IMR-90 (cell line): ENCODE results near the gene FAM131C. TPM values are rescaled to one million over a fixed set of nuclear protein-coding genes. Genes with fewer than 3 reads are reported as not detected.

ENCODE experiments used
- ATAC-seq: fragments of 200-7000 bp; cut with Tn5 transposase; 2 replicates; pipeline ENCODE4 v1.9.1; 2020; ENCODE audit warnings: low read depth, mild to moderate bottlenecking, moderate library complexity
- BruUV-seq: library from RNA; stranded (reverse); fragments of 400-500 nt; replicated peaks from 2 replicates; lab custom pipeline; 2021; lab: Mats Ljungman, UMichigan
- CTCF ChIA-PET: fragments of 300-600 bp; formaldehyde crosslinking; extraction: SDS; loops from one replicate; lab custom pipeline; 2021; ENCODE audit warnings: antibody characterized with exemption; lab: Yijun Ruan, JAX
- POLR2A ChIA-PET: fragments of 300-600 bp; sonication (Branson Sonifier 250); formaldehyde crosslinking; loops from one replicate; lab custom pipeline; 2022; ENCODE audit warnings: antibody characterized with exemption; ENCODE audit not compliant: unreplicated experiment; lab: Charles Lee
- DNase-seq: peaks from one replicate; pipeline ENCODE4 v3.0.0; 2013
- H2AFZ ChIP-seq: replicated peaks from 2 replicates; pipeline ENCODE3; 2013; ENCODE audit warnings: low read length, mild to moderate bottlenecking; ENCODE audit not compliant: poor library complexity
- H2AK5ac ChIP-seq: 2 replicates; pipeline ENCODE4 v1.6.1; 2013; ENCODE audit warnings: low read depth, low read length, inconsistent platforms
- H2AK9ac ChIP-seq: replicated peaks from 2 replicates; pipeline ENCODE3; 2013; ENCODE audit warnings: mild to moderate bottlenecking, low read depth, low read length, moderate library complexity; ENCODE audit not compliant: poor library complexity
- H2BK120ac ChIP-seq: 2 replicates; pipeline ENCODE4 v1.6.1; 2013; ENCODE audit warnings: low read depth, low read length, inconsistent platforms
- H2BK15ac ChIP-seq: 3 replicates; pipeline ENCODE4 v1.6.1; 2013; ENCODE audit warnings: low read depth, low read length, inconsistent platforms
- H2BK20ac ChIP-seq: 2 replicates; pipeline ENCODE4 v1.6.1; 2013; ENCODE audit warnings: low read depth, mild to moderate bottlenecking, inconsistent platforms, low read length, moderate library complexity
- H2BK5ac ChIP-seq: 2 replicates; pipeline ENCODE4 v1.6.1; 2013; ENCODE audit warnings: mild to moderate bottlenecking, low read depth, low read length, inconsistent platforms; ENCODE audit not compliant: poor library complexity, severe bottlenecking
- H3K14ac ChIP-seq: replicated peaks from 2 replicates; pipeline ENCODE4 v1.6.1; 2013; ENCODE audit warnings: low read depth, low read length, inconsistent platforms
- H3K18ac ChIP-seq: 2 replicates; pipeline ENCODE4 v1.6.1; 2013; ENCODE audit warnings: low read depth, low read length, control low read depth
- H3K23ac ChIP-seq: 2 replicates; pipeline ENCODE4 v1.6.1; 2013; ENCODE audit warnings: low read depth, low read length, inconsistent platforms
- H3K27ac ChIP-seq: 2 replicates; pipeline ENCODE4 v1.5.1; 2013; ENCODE audit warnings: mild to moderate bottlenecking, control low read depth, low read length; ENCODE audit not compliant: insufficient read depth
- H3K27me3 ChIP-seq: 2 replicates; pipeline ENCODE4 v1.6.1; 2013; ENCODE audit warnings: low read length; ENCODE audit not compliant: control insufficient read depth, insufficient read depth
- H3K36me3 ChIP-seq: 2 replicates; pipeline ENCODE4 v1.6.1; 2013; ENCODE audit warnings: low read length, mixed read lengths; ENCODE audit not compliant: control insufficient read depth, insufficient read depth
- H3K4ac ChIP-seq: 2 replicates; pipeline ENCODE4 v1.6.1; 2013; ENCODE audit warnings: low read depth, low read length, inconsistent platforms
- H3K4me1 ChIP-seq: 2 replicates; pipeline ENCODE4 v1.6.1; 2013; ENCODE audit warnings: low read length, mixed read lengths; ENCODE audit not compliant: control insufficient read depth, insufficient read depth
- H3K4me2 ChIP-seq: 2 replicates; pipeline ENCODE4 v1.6.1; 2013; ENCODE audit warnings: low read depth, mild to moderate bottlenecking, control low read depth, low read length, moderate library complexity
- H3K4me3 ChIP-seq: 2 replicates; pipeline ENCODE4 v1.5.1; 2013; ENCODE audit warnings: low read depth, mild to moderate bottlenecking, control low read depth, low read length, moderate library complexity; ENCODE audit not compliant: insufficient read depth
- H3K56ac ChIP-seq: 2 replicates; pipeline ENCODE4 v1.6.1; 2013; ENCODE audit warnings: low read length, inconsistent platforms; ENCODE audit not compliant: insufficient read depth; ENCODE audit errors: extremely low read depth
- H3K79me1 ChIP-seq, 2 experiments: 2 replicates each; pipeline ENCODE4 v1.6.1; 2013; ENCODE audit warnings: low read length in 2 of 2, inconsistent platforms in 1 of 2, low read depth in 1 of 2
- H3K9ac ChIP-seq: 2 replicates; pipeline ENCODE4 v1.6.1; 2013; ENCODE audit warnings: low read depth, low read length, control low read depth
- H3K9me1 ChIP-seq: 2 replicates; pipeline ENCODE4 v1.6.1; 2013; ENCODE audit warnings: low read length, inconsistent platforms; ENCODE audit not compliant: insufficient read depth
- H3K9me3 ChIP-seq: 2 replicates; pipeline ENCODE4 v1.6.1; 2013; ENCODE audit warnings: low read length; ENCODE audit not compliant: control insufficient read depth, insufficient read depth
- H4K20me1 ChIP-seq: 2 replicates; pipeline ENCODE4 v1.6.1; 2013; ENCODE audit warnings: low read length, inconsistent platforms; ENCODE audit not compliant: insufficient read depth
- H4K5ac ChIP-seq: 2 replicates; pipeline ENCODE4 v1.6.1; 2013; ENCODE audit warnings: mild to moderate bottlenecking, low read depth, low read length, control low read depth
- H4K8ac ChIP-seq, 2 experiments: 2 replicates each; pipeline ENCODE4 v1.6.1; 2013; ENCODE audit warnings: low read depth in 2 of 2, low read length in 2 of 2, control low read depth in 1 of 2, inconsistent platforms in 1 of 2
- H4K91ac ChIP-seq: 2 replicates; pipeline ENCODE4 v1.6.1; 2013; ENCODE audit warnings: low read depth, low read length, inconsistent platforms; ENCODE audit not compliant: insufficient read depth
- BHLHE40 ChIP-seq: fragments of 150-350 bp; IDR thresholded peaks from 2 replicates; pipeline ENCODE4 v1.6.1; 2016; ENCODE audit warnings: mild to moderate bottlenecking, low read depth, low read length
- CEBPB ChIP-seq: IDR thresholded peaks from 2 replicates; pipeline ENCODE4 v1.6.1; 2012; ENCODE audit warnings: low read depth, low read length, improper control_type of control experiment
- ELK1 ChIP-seq: fragments of 150-350 bp; IDR thresholded peaks from 2 replicates; pipeline ENCODE4 v1.6.1; 2016; ENCODE audit warnings: low read depth, mild to moderate bottlenecking, low read length, moderate library complexity, borderline replicate concordance
- FOS ChIP-seq: fragments of 150-350 bp; IDR thresholded peaks from 2 replicates; pipeline ENCODE4 v1.6.1; 2016; ENCODE audit warnings: low read depth, low read length
- MAZ ChIP-seq: IDR thresholded peaks from 2 replicates; pipeline ENCODE4 v1.6.1; 2012; ENCODE audit warnings: low read depth, mild to moderate bottlenecking, low read length, improper control_type of control experiment, moderate library complexity, borderline replicate concordance
- NFE2L2 ChIP-seq: fragments of 150-350 bp; IDR thresholded peaks from 2 replicates; pipeline ENCODE4 v1.6.1; 2016; ENCODE audit warnings: low read depth, mild to moderate bottlenecking, low read length
- RAD21 ChIP-seq: IDR thresholded peaks from 2 replicates; pipeline ENCODE4 v1.6.1; 2012; ENCODE audit warnings: low read length, improper control_type of control experiment
- RCOR1 ChIP-seq: IDR thresholded peaks from 2 replicates; pipeline ENCODE4 v1.6.1; 2012; ENCODE audit warnings: mild to moderate bottlenecking, low read length, improper control_type of control experiment; ENCODE audit not compliant: insufficient replicate concordance
- SMC3 ChIP-seq: fragments of 150-350 bp; IDR thresholded peaks from 2 replicates; pipeline ENCODE4 v1.6.1; 2016; ENCODE audit warnings: low read depth, mild to moderate bottlenecking, antibody characterized with exemption, low read length, moderate library complexity
- WGBS, 2 experiments: methylation state at CpG; one replicate each; pipeline versions ENCODE4 v1.1.5 to v1.1.7; 2013; ENCODE audit warnings: missing lambda C conversion rate in 2 of 2; ENCODE audit not compliant: insufficient read length in 1 of 2; ENCODE audit errors: extremely low coverage in 2 of 2; 5-methylcytosine and 5-hydroxymethylcytosine counted together
- dilution Hi-C: fragments of 300-500 bp; cut with HindIII; formaldehyde crosslinking; loops from one replicate; pipeline ENCODE4 v1.14.3; 2018; ENCODE audit warnings: low sequenced_read_pairs; ENCODE audit not compliant: unreplicated experiment
- in situ Hi-C: fragments of 300-500 bp; cut with MboI; formaldehyde crosslinking; loops from 3 replicates; pipeline ENCODE4 v1.14.3; 2019; ENCODE audit warnings: low sequenced_read_pairs, inconsistent platforms, mixed read lengths
- intact Hi-C: fragments of 100-400 bp; cut with micrococcal nuclease; formaldehyde crosslinking; loops from 2 replicates; pipeline ENCODE4 v1.10.0; 2022
- polyA plus RNA-seq, 3 experiments: library from polyadenylated mRNA; depleted of rRNA; stranded (reverse); fragments of >200 nt; gene quantifications; 2 replicates each; pipeline ENCODE4 v1.2.3, GENCODE V29; 2012; ENCODE audit warnings: low replicate concordance in 1 of 3
- total RNA-seq: library from RNA; depleted of rRNA; stranded (reverse); fragments of >200 nt; gene quantifications from 2 replicates; pipeline ENCODE4 v1.2.3, GENCODE V29; 2012

Gene FAM131C
- total and polyA plus RNA-seq, 2 of the 4 experiments (the other 2 are of a cell fraction), result 0.18 to 1.0 TPM

GRCh38 chr1:16083486-16083885 is 10.0 kb upstream of the FAM131C start:
- H3K4me1 ChIP-seq, result peaks cover 3% of the 10 kb centered on the region
- H3K36me3 ChIP-seq, result no peaks in the 10 kb centered on the region
- H2AK9ac ChIP-seq, result peak overlapping the region; percentile 70
- H2AK5ac ChIP-seq, result no peak overlapping the region
- no peak overlapping the region for H3K27ac ChIP-seq
- H2BK5ac ChIP-seq, result no peak overlapping the region
- no peak overlapping the region for H4K5ac ChIP-seq
- ATAC-seq (no peak), DNase-seq (no peak)
- H3K9ac ChIP-seq, result no peak overlapping the region
- H3K4ac ChIP-seq, result peak overlapping the region; percentile 71
- CTCF ChIA-PET, result interaction anchor here (1.1 to 3.0 kb wide), 3 partner anchors 28 to 106 kb away, joined by 3 to 13 read pairs (median 4); no protein-coding TSS in a partner anchor
- intact Hi-C loops (no loop called here), in situ Hi-C loops (loop anchor here (5.0 kb wide), 1 partner anchor 279 kb away; no protein-coding TSS in a partner anchor), dilution Hi-C loops (no loop called here)
- POLR2A ChIA-PET, result no interaction called here
- H3K23ac ChIP-seq, result no peak overlapping the region
- H3K14ac ChIP-seq, result no peak overlapping the region
- no peaks in the 10 kb centered on the region; a peak in 1 of 4 replicates for H3K79me1 ChIP-seq
- H2BK120ac ChIP-seq, result no peak overlapping the region
- H3K9me1 ChIP-seq, result no peaks in the 10 kb centered on the region; the same call in 1 of the 2 replicates
- no peaks in the 10 kb centered on the region for H3K9me3 ChIP-seq
- no peak overlapping the region for H3K56ac ChIP-seq
- no CpG with 5 or more reads among the region's 5 CpGs for WGBS, 2 experiments
- H2AFZ ChIP-seq, result peak overlapping the region; percentile 41
- no peak overlapping the region for H4K8ac ChIP-seq
- TF ChIP-seq FOS, result no peak
- no peak for TF ChIP-seq CEBPB
- TF ChIP-seq NFE2L2, result no peak
- no peak for TF ChIP-seq ELK1
- no peak for TF ChIP-seq SMC3
- TF ChIP-seq RAD21, result no peak
- TF ChIP-seq MAZ, result no peak
- TF ChIP-seq RCOR1, result no peak
- no peak for TF ChIP-seq BHLHE40
- no TSS peak for BruUV-seq
- no peaks in the 10 kb centered on the region for H4K20me1 ChIP-seq
- no peak overlapping the region for H2BK15ac ChIP-seq
- H3K18ac ChIP-seq, result no peak overlapping the region
- no peak overlapping the region for H2BK20ac ChIP-seq
- no peak overlapping the region for H3K4me3 ChIP-seq
- H4K91ac ChIP-seq, result no peak overlapping the region
- no peaks in the 10 kb centered on the region for H3K27me3 ChIP-seq
- no peak overlapping the region for H3K4me2 ChIP-seq
